Skeletal muscle satellite cell (primary cell): Measurements from ENCODE around the gene YPEL2.

Experiments used
- H3K27me3 ChIP-seq: 2 replicates; pipeline ENCODE4 v1.7.0; 2013; ENCODE audit warnings: low read length; ENCODE audit not compliant: control insufficient read depth, insufficient read depth
- H3K36me3 ChIP-seq: 2 replicates; pipeline ENCODE4 v1.7.0; 2013; ENCODE audit warnings: mild to moderate bottlenecking, control low read depth, low read length; ENCODE audit not compliant: insufficient read depth
- H3K4me1 ChIP-seq: 2 replicates; pipeline ENCODE4 v1.7.0; 2013; ENCODE audit warnings: low read length; ENCODE audit not compliant: control insufficient read depth, insufficient read depth
- H3K4me2 ChIP-seq: 2 replicates; pipeline ENCODE4 v1.7.0; 2013; ENCODE audit warnings: mild to moderate bottlenecking, low read length
- H3K4me3 ChIP-seq: 2 replicates; pipeline ENCODE4 v1.7.0; 2013; ENCODE audit warnings: low read length
- H3K9ac ChIP-seq: 2 replicates; pipeline ENCODE4 v1.7.0; 2013; ENCODE audit warnings: mild to moderate bottlenecking, low read depth, low read length, moderate library complexity
- H3K9me3 ChIP-seq: replicated peaks from 2 replicates; pipeline ENCODE4 v1.7.0; 2013; ENCODE audit warnings: mild to moderate bottlenecking, control low read depth, low read length

Gene YPEL2

GRCh38 chr17:59371416-59372100 is 40.1 kb downstream of the YPEL2 start:
- Histone ChIP-seq H3K4me2 (peak overlapping the region; percentile 7), H3K4me1 (peaks cover 43% of the 10 kb centered on the region), H3K4me3 (no peak overlapping the region), H3K9me3 (no peaks in the 10 kb centered on the region), H3K36me3 (no peaks in the 10 kb centered on the region), H3K9ac (no peak overlapping the region), H3K27me3 (no peaks in the 10 kb centered on the region)

- Histone ChIP-seq H3K27me3 (no peaks in the 10 kb centered on the region), H3K9ac (no peak overlapping the region), H3K4me1 (peaks cover 37% of the 10 kb centered on the region), H3K4me3 (no peak overlapping the region), H3K9me3 (no peaks in the 10 kb centered on the region), H3K4me2 (peak overlapping the region; percentile 7), H3K36me3 (no peaks in the 10 kb centered on the region)
These were observed 40.8 kb downstream of the YPEL2 start for GRCh38 chr17:59372138-59372751.

GRCh38 chr17:59373882-59374495 is 42.5 kb downstream of the YPEL2 start:
- Histone ChIP-seq H3K9ac (no peak overlapping the region), H3K4me3 (no peak overlapping the region), H3K9me3 (no peaks in the 10 kb centered on the region), H3K4me2 (peak overlapping the region; percentile 27), H3K4me1 (peaks cover 44% of the 10 kb centered on the region), H3K36me3 (no peaks in the 10 kb centered on the region), H3K27me3 (no peaks in the 10 kb centered on the region)

GRCh38 chr17:59374612-59375011 is 43.2 kb downstream of the YPEL2 start:
- H3K4me1 ChIP-seq, result peaks cover 44% of the 10 kb centered on the region
- no peaks in the 10 kb centered on the region for H3K9me3 ChIP-seq
- H3K36me3 ChIP-seq, result no peaks in the 10 kb centered on the region
- H3K4me2 ChIP-seq, result no peak overlapping the region
- H3K9ac ChIP-seq, result no peak overlapping the region
- H3K4me3 ChIP-seq, result no peak overlapping the region
- H3K27me3 ChIP-seq, result no peaks in the 10 kb centered on the region

GRCh38 chr17:59375857-59376256 is 44.4 kb downstream of the YPEL2 start:
- Histone ChIP-seq H3K9me3 (no peaks in the 10 kb centered on the region), H3K4me2 (no peak overlapping the region), H3K4me1 (peaks cover 44% of the 10 kb centered on the region), H3K27me3 (no peaks in the 10 kb centered on the region), H3K9ac (no peak overlapping the region), H3K4me3 (no peak overlapping the region), H3K36me3 (no peaks in the 10 kb centered on the region)

- Histone ChIP-seq H3K4me3 (no peak overlapping the region), H3K27me3 (no peaks in the 10 kb centered on the region), H3K4me1 (peaks cover 37% of the 10 kb centered on the region), H3K4me2 (no peak overlapping the region), H3K9me3 (no peaks in the 10 kb centered on the region), H3K36me3 (no peaks in the 10 kb centered on the region), H3K9ac (no peak overlapping the region)
These were observed 45.1 kb downstream of the YPEL2 start for GRCh38 chr17:59376506-59376905.

GRCh38 chr17:59377410-59377809 is 46.0 kb downstream of the YPEL2 start:
- Histone ChIP-seq H3K27me3 (no peaks in the 10 kb centered on the region), H3K36me3 (no peaks in the 10 kb centered on the region), H3K9me3 (no peaks in the 10 kb centered on the region), H3K4me3 (no peak overlapping the region), H3K4me2 (no peak overlapping the region), H3K4me1 (peaks cover 28% of the 10 kb centered on the region), H3K9ac (no peak overlapping the region)

- Histone ChIP-seq H3K4me1 (peaks cover 19% of the 10 kb centered on the region), H3K4me2 (no peak overlapping the region), H3K27me3 (no peaks in the 10 kb centered on the region), H3K9ac (no peak overlapping the region), H3K9me3 (no peaks in the 10 kb centered on the region), H3K36me3 (no peaks in the 10 kb centered on the region), H3K4me3 (no peak overlapping the region)
These were observed 47.2 kb downstream of the YPEL2 start for GRCh38 chr17:59378675-59379074.

GRCh38 chr17:59380474-59380873 is 49.0 kb downstream of the YPEL2 start:
- Histone ChIP-seq H3K9ac (no peak overlapping the region), H3K9me3 (no peaks in the 10 kb centered on the region), H3K4me1 (peaks cover 11% of the 10 kb centered on the region), H3K27me3 (no peaks in the 10 kb centered on the region), H3K4me3 (no peak overlapping the region), H3K4me2 (no peak overlapping the region), H3K36me3 (no peaks in the 10 kb centered on the region)

- Histone ChIP-seq H3K4me3 (no peak overlapping the region), H3K9ac (no peak overlapping the region), H3K4me2 (no peak overlapping the region), H3K9me3 (no peaks in the 10 kb centered on the region), H3K27me3 (no peaks in the 10 kb centered on the region), H3K36me3 (no peaks in the 10 kb centered on the region), H3K4me1 (peaks cover 11% of the 10 kb centered on the region)
These were observed 50.5 kb downstream of the YPEL2 start for GRCh38 chr17:59381716-59382570.

- H3K27me3 ChIP-seq, result no peaks in the 10 kb centered on the region
- H3K4me1 ChIP-seq, result peaks cover 1% of the 10 kb centered on the region
These were observed 52.4 kb downstream of the YPEL2 start for GRCh38 chr17:59383893-59384292.

More at GRCh38 chr17:59383893-59384292, 52.4 kb downstream of the YPEL2 start:
- Histone ChIP-seq H3K4me2 (no peak overlapping the region), H3K9ac (no peak overlapping the region), H3K4me3 (no peak overlapping the region), H3K9me3 (no peaks in the 10 kb centered on the region), H3K36me3 (no peaks in the 10 kb centered on the region)
